ENCODE results near the gene PLA1A. TPM values are rescaled to one million over a fixed set of nuclear protein-coding genes. Genes with fewer than 3 reads are reported as not detected.
A peak's percentile ranks its signal among the peaks of the same experiment; 100 is the strongest.

The PLA1A gene
- total and polyA plus RNA-seq, 11 donors = 0.58 to 23.8 (median 1.8) TPM

GRCh38 chr3:119599558-119600174 lies 2.0 kb downstream of the PLA1A start:
- WGBS, 4 donors = 78 to 82% (median 82%) methylated on average over 6 of the region's 6 CpGs
- no peak for TF ChIP-seq POLR2A (IDR thresholded peaks at IDR 0.05)
- no peak for TF ChIP-seq CTCF (IDR thresholded peaks at IDR 0.05)
- ATAC-seq = no peak
- intact Hi-C loops (cut with DNase I) = loop anchor here in 7 of 10 donors (2.0 to 5.0 kb wide), 5 partner anchors 35 to 81 kb away; partner anchors contain the start of gene COX17 (in 3 of the 7)
- no peaks in the 10 kb centered on the region for H3K36me3 ChIP-seq
- H3K4me3 ChIP-seq = peak overlapping the region in 1 of 12 donors; percentile 15
- H3K27me3 ChIP-seq = no peaks in the 10 kb centered on the region
- no peaks in the 10 kb centered on the region for H3K9me3 ChIP-seq
- H3K4me1 ChIP-seq = peaks cover 3 to 85% (median 60%) of the 10 kb centered on the region in 12 donors
- peak overlapping the region in 11 of 12 donors; percentile 48 to 85 (median 81) for H3K27ac ChIP-seq
- no peak for DNase-seq

- H3K27ac ChIP-seq = peak overlapping the region in 9 of 12 donors; percentile 15 to 85 (median 54)
- no peak overlapping the region for H3K4me3 ChIP-seq
- TF ChIP-seq POLR2A (IDR thresholded peaks at IDR 0.05) (no peak), CTCF (IDR thresholded peaks at IDR 0.05) (peak; percentile 36 to 69 (median 56))
- peak; percentile 35 to 66 (median 53) for DNase-seq
- H3K4me1 ChIP-seq = peaks cover 3 to 80% (median 55%) of the 10 kb centered on the region in 12 donors
- intact Hi-C loops (cut with DNase I) = loop anchor here in 5 of 10 donors (2.0 to 5.0 kb wide), 5 partner anchors 34 to 80 kb away; partner anchors contain the start of gene COX17 (in 1 of the 5)
- H3K36me3 ChIP-seq = no peaks in the 10 kb centered on the region
- ATAC-seq = peak; percentile 72 to 84 (median 82)
- H3K27me3 ChIP-seq = no peaks in the 10 kb centered on the region
- WGBS, 4 donors = 31 to 56% (median 47%) methylated on average over 3 to 5 of the region's 5 CpGs
- H3K9me3 ChIP-seq = no peaks in the 10 kb centered on the region
Measured at GRCh38 chr3:119600732-119601131, 3.0 kb downstream of the PLA1A start.

GRCh38 chr3:119601154-119601553 lies 3.5 kb downstream of the PLA1A start:
- Histone ChIP-seq H3K4me1 (peaks cover 3 to 76% (median 51%) of the 10 kb centered on the region in 12 donors), H3K27ac (peak overlapping the region in 10 of 12 donors; percentile 14 to 85 (median 46))
- intact Hi-C loops (cut with DNase I) = loop anchor here in 5 of 10 donors (2.0 to 5.0 kb wide), 5 partner anchors 34 to 80 kb away; partner anchors contain the start of gene COX17 (in 1 of the 5)

More at GRCh38 chr3:119601154-119601553, 3.5 kb downstream of the PLA1A start:
- no peaks in the 10 kb centered on the region for H3K27me3 ChIP-seq
- DNase-seq (no peak), ATAC-seq (peak in 3 of 4 donors; percentile 24 to 70 (median 51))
- no peak for TF ChIP-seq CTCF (IDR thresholded peaks at IDR 0.05)
- no peak for TF ChIP-seq POLR2A (IDR thresholded peaks at IDR 0.05)
- WGBS, 4 donors = 78 to 89% (median 82%) methylated on average over 3 of the region's 3 CpGs
- H3K9me3 ChIP-seq = no peaks in the 10 kb centered on the region
- no peaks in the 10 kb centered on the region for H3K36me3 ChIP-seq
- no peak overlapping the region for H3K4me3 ChIP-seq
